GM12872 (cell line): ENCODE measurements around the gene ZFPM1.

Experiments used
- TF ChIP-seq, protein P1 (sequence below): IDR thresholded peaks from 3 replicates; pipeline ENCODE4 v1.5.1; 2011; ENCODE audit warnings: low read depth, mild to moderate bottlenecking, low read length, moderate library complexity; ENCODE audit not compliant: insufficient read depth

ZFPM1 gene

GRCh38 chr16:88442727-88443576 is 10.1 kb upstream of the ZFPM1 start:
- TF ChIP-seq, protein P1, sequence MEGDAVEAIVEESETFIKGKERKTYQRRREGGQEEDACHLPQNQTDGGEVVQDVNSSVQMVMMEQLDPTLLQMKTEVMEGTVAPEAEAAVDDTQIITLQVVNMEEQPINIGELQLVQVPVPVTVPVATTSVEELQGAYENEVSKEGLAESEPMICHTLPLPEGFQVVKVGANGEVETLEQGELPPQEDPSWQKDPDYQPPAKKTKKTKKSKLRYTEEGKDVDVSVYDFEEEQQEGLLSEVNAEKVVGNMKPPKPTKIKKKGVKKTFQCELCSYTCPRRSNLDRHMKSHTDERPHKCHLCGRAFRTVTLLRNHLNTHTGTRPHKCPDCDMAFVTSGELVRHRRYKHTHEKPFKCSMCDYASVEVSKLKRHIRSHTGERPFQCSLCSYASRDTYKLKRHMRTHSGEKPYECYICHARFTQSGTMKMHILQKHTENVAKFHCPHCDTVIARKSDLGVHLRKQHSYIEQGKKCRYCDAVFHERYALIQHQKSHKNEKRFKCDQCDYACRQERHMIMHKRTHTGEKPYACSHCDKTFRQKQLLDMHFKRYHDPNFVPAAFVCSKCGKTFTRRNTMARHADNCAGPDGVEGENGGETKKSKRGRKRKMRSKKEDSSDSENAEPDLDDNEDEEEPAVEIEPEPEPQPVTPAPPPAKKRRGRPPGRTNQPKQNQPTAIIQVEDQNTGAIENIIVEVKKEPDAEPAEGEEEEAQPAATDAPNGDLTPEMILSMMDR, result peak; percentile 88

- TF ChIP-seq, protein P1, result no peak
Observed at GRCh38 chr16:88444826-88445582, 8.1 kb upstream of the ZFPM1 start.

GRCh38 chr16:88445583-88445960 is 7.5 kb upstream of the ZFPM1 start:
- TF ChIP-seq, protein P1, result no peak

DNA sequence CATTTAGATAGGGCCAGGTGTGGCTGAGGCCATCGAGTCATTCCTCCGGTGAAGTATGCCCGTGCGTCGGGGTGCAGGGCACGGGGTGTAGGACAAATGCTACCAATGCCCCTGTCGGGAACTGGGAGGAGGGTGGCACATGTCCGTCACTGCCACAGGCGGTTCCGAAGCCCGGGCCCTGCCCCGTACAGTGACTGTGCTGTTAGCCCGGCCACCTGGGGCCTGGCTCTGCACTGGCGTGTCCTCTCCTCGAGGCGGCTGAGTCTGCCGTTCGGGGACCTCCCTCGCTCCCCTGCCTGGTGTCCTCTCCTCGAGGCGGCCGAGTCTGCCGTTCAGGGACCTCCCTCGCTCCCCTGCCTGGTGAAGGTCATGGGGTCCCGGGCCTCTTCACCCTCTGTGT is 7.0 kb upstream of the ZFPM1 start:
- TF ChIP-seq, protein P1, result no peak

- TF ChIP-seq, protein P1, result no peak
Observed at GRCh38 chr16:88446736-88447135, 6.3 kb upstream of the ZFPM1 start.

- TF ChIP-seq, protein P1, result no peak
Observed at GRCh38 chr16:88447881-88448280, 5.2 kb upstream of the ZFPM1 start.

DNA sequence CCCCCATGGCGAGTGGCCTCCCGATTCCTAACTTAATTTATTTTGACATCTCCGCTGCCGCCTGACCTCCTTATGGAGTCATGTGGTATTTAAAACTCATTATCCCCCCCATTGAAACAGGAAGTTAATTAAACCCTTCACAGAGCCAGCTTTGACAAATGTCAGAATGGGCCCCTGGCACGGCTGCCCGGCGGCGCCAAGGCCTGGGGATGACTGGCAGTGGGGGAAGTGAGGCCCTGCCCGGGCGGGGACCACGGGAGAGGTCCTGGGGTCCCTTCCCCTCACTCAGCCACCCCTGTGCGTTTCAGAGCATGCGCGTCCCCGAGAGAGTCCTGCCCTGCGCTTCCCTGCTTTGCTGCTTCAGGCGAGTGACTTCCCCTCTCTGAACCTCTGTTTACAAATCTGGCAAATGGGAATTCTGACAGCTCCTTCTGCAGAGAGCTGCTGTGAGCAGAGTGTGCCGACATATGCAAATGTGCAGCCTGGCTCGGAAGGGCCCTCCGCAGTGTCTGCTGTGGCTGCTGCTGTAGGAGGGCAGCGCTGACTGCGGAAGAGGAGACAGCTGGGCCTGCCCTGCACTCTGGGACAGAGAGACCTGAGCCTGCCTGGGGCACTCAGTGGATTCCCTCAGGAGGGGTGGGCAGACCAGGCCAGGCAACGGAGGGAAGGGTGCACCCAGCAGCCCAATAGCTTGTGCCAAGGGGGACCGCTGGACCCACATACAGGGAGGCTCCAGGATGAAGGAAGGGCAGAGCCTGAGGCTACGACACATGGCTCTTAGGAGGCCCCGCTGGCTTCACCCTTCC is 4.4 kb upstream of the ZFPM1 start:
- TF ChIP-seq, protein P1, result no peak
